Keratinocyte (primary cell): ENCODE data around the gene NUDT21. TPM values are rescaled to one million over a fixed set of nuclear protein-coding genes. Genes with fewer than 3 reads are reported as not detected.

Source experiments
- DNase-seq: peaks from one replicate; pipeline ENCODE4 v3.0.0-alpha.2; 2011; ENCODE audit warnings: low read depth, missing footprints, low spot score
- FAIRE-seq: peaks from 2 replicates; lab custom pipeline; 2011; peaks lifted over from hg19 to GRCh38; lab: Jason Lieb, UNC
- H2AFZ ChIP-seq: 2 replicates; pipeline ENCODE4 v1.6.0; 2012; ENCODE audit warnings: low read length, control low read depth, inconsistent platforms; ENCODE audit not compliant: control insufficient read depth
- H3K27ac ChIP-seq: 2 replicates; pipeline ENCODE4 v1.5.1; 2011; ENCODE audit warnings: low read length; ENCODE audit not compliant: control insufficient read depth, insufficient read depth
- H3K27me3 ChIP-seq: 3 replicates; pipeline ENCODE4 v1.6.0; 2011; ENCODE audit warnings: low read length; ENCODE audit not compliant: control insufficient read depth, insufficient read depth; ENCODE audit errors: extremely low read depth
- H3K36me3 ChIP-seq, 2 experiments: 2 replicates in 1 of 2; 3 replicates in 1 of 2; pipeline ENCODE4 v1.5.1; 2011; ENCODE audit warnings: low read length in 2 of 2, mild to moderate bottlenecking in 1 of 2; ENCODE audit not compliant: control insufficient read depth in 2 of 2, insufficient read depth in 2 of 2; ENCODE audit errors: extremely low read depth in 1 of 2
- H3K4me1 ChIP-seq: 3 replicates; pipeline ENCODE4 v1.5.1; 2011; ENCODE audit warnings: low read length; ENCODE audit not compliant: control insufficient read depth, insufficient read depth; ENCODE audit errors: extremely low read depth
- H3K4me2 ChIP-seq: 3 replicates; pipeline ENCODE4 v1.6.0; 2011; ENCODE audit warnings: low read depth, low read length; ENCODE audit not compliant: control insufficient read depth, insufficient read depth; ENCODE audit errors: extremely low read depth
- H3K4me3 ChIP-seq, 3 experiments: fragments of 200-600 bp in 1 of 3; sonication (generic) in 1 of 3; 2 replicates in 2 of 3; 3 replicates in 1 of 3; pipeline ENCODE4 v1.5.1; 2011 to 2016; ENCODE audit warnings: low read length in 3 of 3, mild to moderate bottlenecking in 3 of 3, control low read depth in 2 of 3, inconsistent platforms in 1 of 3, low read depth in 1 of 3, mixed read lengths in 1 of 3, mixed run types in 1 of 3, moderate library complexity in 1 of 3; ENCODE audit not compliant: control insufficient read depth in 2 of 3, insufficient read depth in 2 of 3; ENCODE audit errors: extremely low read depth in 1 of 3
- H3K79me2 ChIP-seq: 2 replicates; pipeline ENCODE4 v1.6.0; 2012; ENCODE audit warnings: low read length; ENCODE audit not compliant: control insufficient read depth, insufficient read depth
- H3K9ac ChIP-seq: 3 replicates; pipeline ENCODE4 v1.6.0; 2011; ENCODE audit warnings: low read length; ENCODE audit not compliant: control insufficient read depth, insufficient read depth; ENCODE audit errors: extremely low read depth
- H3K9me1 ChIP-seq: 3 replicates; pipeline ENCODE4 v1.6.0; 2011; ENCODE audit warnings: low read length; ENCODE audit not compliant: control insufficient read depth, insufficient read depth; ENCODE audit errors: extremely low read depth
- H3K9me3 ChIP-seq: 2 replicates; pipeline ENCODE4 v1.5.1; 2012; ENCODE audit warnings: low read depth, low read length; ENCODE audit not compliant: control insufficient read depth
- H4K20me1 ChIP-seq: 3 replicates; pipeline ENCODE4 v1.6.0; 2011; ENCODE audit warnings: low read length; ENCODE audit not compliant: control insufficient read depth, insufficient read depth; ENCODE audit errors: extremely low read depth
- EZH2 ChIP-seq: IDR thresholded peaks from one replicate; pipeline ENCODE4 v1.6.1; 2012; ENCODE audit warnings: inconsistent platforms, mild to moderate bottlenecking, low read length, moderate library complexity
- dilution Hi-C: fragments of 300-500 bp; cut with MboI; formaldehyde crosslinking; loops from one replicate; pipeline ENCODE4 v1.7.0; 2020; ENCODE audit warnings: low sequenced_read_pairs; ENCODE audit not compliant: extremely low pct_ligation_motif_present
- polyA plus RNA-seq, 5 experiments: library from polyadenylated mRNA; depleted of rRNA in 3 of 5; stranded (reverse) in 3 of 5; stranded (forward) in 1 of 5; unstranded in 1 of 5; fragments of >200 nt; gene quantifications; 1 replicate in 1 of 5; 2 replicates in 3 of 5; 3 replicates in 1 of 5; pipeline versions ENCODE4 v1.2.1 to v1.2.3, GENCODE V29; 2011 to 2012; ENCODE audit warnings: missing spikeins in 2 of 5, low read depth in 1 of 5, low replicate concordance in 1 of 5
- TF ChIP-seq, protein P1 (sequence below), 3 experiments: IDR thresholded peaks in 1 of 3; conservative IDR thresholded peaks in 1 of 3; optimal IDR thresholded peaks in 1 of 3; 2 replicates in 2 of 3; 3 replicates in 1 of 3; pipeline versions ENCODE3 to v1.5.1; 2011; ENCODE audit warnings: low read length in 3 of 3, mild to moderate bottlenecking in 3 of 3, moderate library complexity in 2 of 3, control low read depth in 1 of 3, inconsistent platforms in 1 of 3; ENCODE audit not compliant: insufficient read depth in 2 of 3; ENCODE audit errors: extremely low read depth in 1 of 3

Gene NUDT21
- polyA plus RNA-seq, 1 donor (not counting 4 experiments of a cell fraction or from before 2014, with no cell fraction given): 98.2 TPM

DNA sequence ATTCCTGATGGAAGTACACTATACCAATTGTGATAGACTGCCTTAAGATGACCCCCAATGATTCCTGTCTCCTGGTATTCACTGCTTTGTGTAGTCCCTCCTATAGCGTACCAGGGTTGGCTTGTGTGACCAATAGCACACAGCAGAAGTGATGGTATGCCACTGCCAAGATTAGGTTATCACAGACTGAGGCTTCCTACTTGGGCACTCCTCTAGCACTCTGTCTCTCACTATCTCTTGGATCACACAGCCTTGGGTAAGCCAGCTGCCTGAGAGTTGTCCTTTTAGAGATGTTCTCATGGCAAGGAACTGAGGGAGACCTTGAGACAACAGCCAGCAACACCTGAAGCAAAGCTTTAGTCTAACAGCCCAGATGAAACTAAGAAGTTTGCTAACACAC is 13.1 kb downstream of the NUDT21 start:
- no peak overlapping the region for H3K9ac ChIP-seq
- no peaks in the 10 kb centered on the region for H4K20me1 ChIP-seq
- dilution Hi-C loops: no loop called here
- H3K9me1 ChIP-seq: no peaks in the 10 kb centered on the region
- H3K4me3 ChIP-seq: no peak overlapping the region
- no peaks in the 10 kb centered on the region for H3K27me3 ChIP-seq
- no peak overlapping the region for H3K27ac ChIP-seq
- DNase-seq (no peak), FAIRE-seq (no peak)
- H3K4me2 ChIP-seq: no peak overlapping the region
- H3K79me2 ChIP-seq: no peaks in the 10 kb centered on the region
- H3K9me3 ChIP-seq: no peaks in the 10 kb centered on the region
- H3K4me1 ChIP-seq: no peaks in the 10 kb centered on the region
- TF ChIP-seq EZH2: no peak
- H3K36me3 ChIP-seq: peaks cover 12 to 22% of the 10 kb centered on the region in 2 experiments
- H2AFZ ChIP-seq: no peak overlapping the region

DNA sequence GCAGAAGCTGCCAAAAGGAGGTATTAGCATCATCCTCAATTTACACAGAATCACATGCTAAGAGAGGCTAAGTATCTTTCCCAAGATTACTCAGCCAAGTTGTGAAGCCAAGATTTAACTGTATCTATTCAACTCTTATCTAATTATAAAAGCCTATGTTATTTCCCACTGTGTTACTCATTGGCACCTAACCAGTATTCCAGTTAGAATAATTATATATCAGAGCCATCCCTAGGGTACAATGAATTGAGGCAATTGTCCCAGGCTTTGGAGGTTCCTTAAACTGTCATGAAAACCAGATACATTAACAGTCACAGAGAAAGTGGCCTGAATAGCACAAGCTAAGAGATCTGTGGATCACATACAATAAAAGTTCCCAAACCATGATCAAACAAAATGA is 14.9 kb downstream of the NUDT21 start:
- no peaks in the 10 kb centered on the region for H3K9me1 ChIP-seq
- no peaks in the 10 kb centered on the region for H3K4me1 ChIP-seq
- H3K27ac ChIP-seq: no peak overlapping the region
- dilution Hi-C loops: no loop called here
- H3K4me3 ChIP-seq: no peak overlapping the region
- TF ChIP-seq EZH2: no peak
- TF ChIP-seq, protein P1, sequence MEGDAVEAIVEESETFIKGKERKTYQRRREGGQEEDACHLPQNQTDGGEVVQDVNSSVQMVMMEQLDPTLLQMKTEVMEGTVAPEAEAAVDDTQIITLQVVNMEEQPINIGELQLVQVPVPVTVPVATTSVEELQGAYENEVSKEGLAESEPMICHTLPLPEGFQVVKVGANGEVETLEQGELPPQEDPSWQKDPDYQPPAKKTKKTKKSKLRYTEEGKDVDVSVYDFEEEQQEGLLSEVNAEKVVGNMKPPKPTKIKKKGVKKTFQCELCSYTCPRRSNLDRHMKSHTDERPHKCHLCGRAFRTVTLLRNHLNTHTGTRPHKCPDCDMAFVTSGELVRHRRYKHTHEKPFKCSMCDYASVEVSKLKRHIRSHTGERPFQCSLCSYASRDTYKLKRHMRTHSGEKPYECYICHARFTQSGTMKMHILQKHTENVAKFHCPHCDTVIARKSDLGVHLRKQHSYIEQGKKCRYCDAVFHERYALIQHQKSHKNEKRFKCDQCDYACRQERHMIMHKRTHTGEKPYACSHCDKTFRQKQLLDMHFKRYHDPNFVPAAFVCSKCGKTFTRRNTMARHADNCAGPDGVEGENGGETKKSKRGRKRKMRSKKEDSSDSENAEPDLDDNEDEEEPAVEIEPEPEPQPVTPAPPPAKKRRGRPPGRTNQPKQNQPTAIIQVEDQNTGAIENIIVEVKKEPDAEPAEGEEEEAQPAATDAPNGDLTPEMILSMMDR (optimal IDR thresholded peaks at IDR 0.05 in 1 of 3, IDR thresholded peaks at IDR 0.05 in 1 of 3, conservative IDR thresholded peaks at IDR 0.05 in 1 of 3; ENCODE audit: extremely low read depth in 1 of 3, insufficient read depth in 2 of 3, low read length in 3 of 3): no peak
- H3K27me3 ChIP-seq: no peaks in the 10 kb centered on the region
- H3K9ac ChIP-seq: no peak overlapping the region
- H4K20me1 ChIP-seq: no peaks in the 10 kb centered on the region
- peaks cover 13 to 22% of the 10 kb centered on the region in 2 experiments for H3K36me3 ChIP-seq
- no peak overlapping the region for H3K4me2 ChIP-seq
- H3K79me2 ChIP-seq: no peaks in the 10 kb centered on the region
- no peak overlapping the region for H2AFZ ChIP-seq
- no peak for FAIRE-seq
- H3K9me3 ChIP-seq: no peaks in the 10 kb centered on the region
- DNase-seq: no peak

DNA sequence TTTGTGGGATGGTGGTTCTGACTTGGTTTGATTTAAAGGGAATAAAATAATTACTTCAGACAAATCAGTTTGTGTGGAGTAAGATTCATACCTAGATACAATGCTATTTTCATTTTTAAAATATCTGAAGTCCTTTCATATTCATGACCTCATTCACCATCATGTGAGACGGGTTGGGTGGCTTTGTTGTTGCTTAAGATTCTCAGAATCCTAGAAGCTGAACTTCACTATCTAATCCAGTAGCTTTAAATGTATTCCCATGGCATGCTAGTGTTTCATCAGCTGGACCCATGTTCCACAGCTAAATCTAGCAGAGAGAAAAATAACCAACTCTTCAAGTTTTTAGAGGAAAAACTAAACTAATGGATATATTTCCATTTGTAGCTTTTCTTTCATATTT is 23.0 kb downstream of the NUDT21 start:
- Histone ChIP-seq H3K9me3 (no peaks in the 10 kb centered on the region), H3K27me3 (no peaks in the 10 kb centered on the region), H2AFZ (no peak overlapping the region), H3K79me2 (peaks cover 13% of the 10 kb centered on the region), H3K4me1 (peaks cover 10% of the 10 kb centered on the region), H3K4me2 (no peak overlapping the region), H3K9me1 (no peaks in the 10 kb centered on the region), H3K36me3 (peaks cover 0 to 2% of the 10 kb centered on the region in 2 experiments), H3K9ac (no peak overlapping the region), H3K4me3 (no peak overlapping the region), H4K20me1 (no peaks in the 10 kb centered on the region), H3K27ac (no peak overlapping the region)
- FAIRE-seq: no peak
- no peak for DNase-seq
- dilution Hi-C loops: no loop called here
- no peak for TF ChIP-seq EZH2
- TF ChIP-seq, protein P1 (optimal IDR thresholded peaks at IDR 0.05 in 1 of 3, IDR thresholded peaks at IDR 0.05 in 1 of 3, conservative IDR thresholded peaks at IDR 0.05 in 1 of 3; ENCODE audit: extremely low read depth in 1 of 3, insufficient read depth in 2 of 3, low read length in 3 of 3): no peak
